NCI-H345 treated with DMSO at 0.1 percent for 48 hours (cell line): ENCODE results near the gene EYA2.
"Not testable (repeated sequence)": the region's sequence is repeated elsewhere in the genome, so short reads cannot be mapped to it uniquely, and the experiment has no call there.

Source experiments
- DNase-seq: peaks from one replicate; lab custom pipeline; 2025; ENCODE audit not compliant: unreplicated experiment; lab: John Stamatoyannopoulos, UW

EYA2 gene

DNA sequence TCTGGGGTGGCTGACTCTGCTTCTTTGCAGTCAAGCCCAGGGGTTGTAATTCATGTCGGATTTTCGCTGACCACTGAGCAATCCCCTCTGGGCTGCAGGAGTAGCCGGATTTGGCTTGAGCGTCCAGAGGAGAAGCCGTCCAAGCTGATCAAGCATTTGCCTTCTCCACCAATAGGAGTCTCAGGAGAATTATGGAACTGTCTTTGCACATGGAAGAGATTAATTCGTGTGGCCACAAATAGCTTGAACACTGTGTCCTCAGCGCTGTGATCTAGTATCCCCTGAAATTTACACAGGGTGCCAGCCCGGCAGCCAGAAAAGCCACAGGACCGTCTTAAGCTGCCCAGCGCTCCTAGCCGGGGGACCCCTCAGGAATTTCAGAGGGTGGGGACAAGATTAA, 37.1 kb downstream of the EYA2 start:
- no peak for DNase-seq

DNA sequence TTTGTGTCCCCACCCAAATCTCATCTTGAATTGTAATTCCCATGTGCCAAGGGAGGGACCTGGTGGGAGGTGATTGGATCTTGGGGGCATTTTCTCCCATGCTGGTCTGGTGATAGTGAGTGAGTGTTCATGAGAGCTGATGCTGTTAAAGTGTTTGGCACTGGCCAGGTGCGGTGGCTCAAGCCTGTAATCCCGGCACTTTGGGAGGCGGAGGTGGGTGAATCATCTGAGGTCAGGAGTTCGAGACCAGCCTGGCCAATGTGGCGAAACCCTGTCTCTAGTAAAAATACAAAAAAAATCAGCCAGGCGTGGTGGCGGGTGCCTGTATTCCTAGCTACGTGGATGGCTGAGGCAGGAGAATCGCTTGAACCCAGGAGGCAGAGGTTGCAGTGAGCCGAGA, 37.8 kb downstream of the EYA2 start:
- not testable (repeated sequence) for DNase-seq

DNA sequence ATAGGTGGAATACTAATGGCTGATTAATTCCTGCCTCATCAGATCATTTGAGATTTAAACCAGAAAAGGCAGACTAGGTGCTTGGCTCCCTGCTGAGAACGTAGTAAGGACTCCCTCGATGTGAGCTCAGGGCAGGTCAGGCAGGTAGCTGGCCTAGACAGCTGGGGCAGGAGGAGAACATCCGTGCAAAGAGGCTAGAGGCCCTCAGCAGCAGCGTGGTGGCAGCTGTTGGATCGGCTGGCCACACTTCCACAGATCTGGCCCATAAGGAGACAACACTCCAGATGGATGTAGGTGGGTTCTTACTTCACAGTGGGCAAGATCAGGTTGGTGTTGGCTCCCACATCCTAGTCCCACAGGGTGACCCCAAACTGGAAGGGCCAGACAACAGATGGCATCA, 38.5 kb downstream of the EYA2 start:
- no peak for DNase-seq

DNA sequence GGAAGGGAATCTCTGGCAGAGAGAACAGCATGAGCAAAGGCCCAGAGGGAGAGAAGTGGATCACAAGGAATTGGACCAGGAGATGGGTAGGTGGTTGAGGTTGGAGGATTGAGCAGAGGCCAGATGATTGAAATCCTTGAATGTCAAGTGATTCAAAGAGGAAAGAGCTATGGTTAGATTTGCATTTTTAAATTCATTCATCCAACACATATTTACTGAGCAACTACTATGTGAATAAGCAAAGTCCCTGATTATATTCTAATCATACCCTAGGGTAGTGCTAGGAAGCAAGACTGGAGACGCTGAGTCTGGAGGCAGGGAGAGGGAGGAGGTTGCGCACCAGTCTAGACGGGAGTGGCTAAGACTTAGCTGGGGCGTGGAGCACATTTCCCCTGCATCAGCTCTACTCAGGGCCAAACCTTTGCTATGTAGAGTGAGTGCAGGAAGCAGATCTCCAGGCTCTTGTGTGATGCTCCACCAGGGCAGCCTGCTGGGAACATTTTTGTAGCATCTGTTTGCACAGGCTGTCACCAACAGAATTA, 40.2 kb downstream of the EYA2 start:
- no peak for DNase-seq

GRCh38 chr20:46935394-46936017, 40.9 kb downstream of the EYA2 start:
- DNase-seq, result no peak

GRCh38 chr20:46936415-46937156, 41.9 kb downstream of the EYA2 start:
- DNase-seq, result no peak

DNA sequence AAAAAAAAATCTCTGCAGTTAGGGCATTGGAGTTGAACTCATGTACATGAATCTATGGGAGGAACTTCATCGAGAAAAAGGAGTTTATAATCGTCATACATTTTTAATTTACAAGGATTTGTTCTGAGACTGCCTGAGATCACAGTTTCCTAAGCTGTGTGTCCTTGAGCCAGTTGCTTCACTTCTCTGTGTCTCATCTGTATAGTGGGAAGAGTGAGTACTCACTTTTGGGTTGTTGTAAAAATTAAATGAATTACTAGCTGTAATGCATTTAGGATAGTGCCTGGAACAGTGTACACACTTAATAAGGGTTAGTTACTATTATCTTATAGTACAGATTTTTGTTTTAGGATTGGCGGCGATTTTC, 42.5 kb downstream of the EYA2 start:
- DNase-seq, result no peak

DNA sequence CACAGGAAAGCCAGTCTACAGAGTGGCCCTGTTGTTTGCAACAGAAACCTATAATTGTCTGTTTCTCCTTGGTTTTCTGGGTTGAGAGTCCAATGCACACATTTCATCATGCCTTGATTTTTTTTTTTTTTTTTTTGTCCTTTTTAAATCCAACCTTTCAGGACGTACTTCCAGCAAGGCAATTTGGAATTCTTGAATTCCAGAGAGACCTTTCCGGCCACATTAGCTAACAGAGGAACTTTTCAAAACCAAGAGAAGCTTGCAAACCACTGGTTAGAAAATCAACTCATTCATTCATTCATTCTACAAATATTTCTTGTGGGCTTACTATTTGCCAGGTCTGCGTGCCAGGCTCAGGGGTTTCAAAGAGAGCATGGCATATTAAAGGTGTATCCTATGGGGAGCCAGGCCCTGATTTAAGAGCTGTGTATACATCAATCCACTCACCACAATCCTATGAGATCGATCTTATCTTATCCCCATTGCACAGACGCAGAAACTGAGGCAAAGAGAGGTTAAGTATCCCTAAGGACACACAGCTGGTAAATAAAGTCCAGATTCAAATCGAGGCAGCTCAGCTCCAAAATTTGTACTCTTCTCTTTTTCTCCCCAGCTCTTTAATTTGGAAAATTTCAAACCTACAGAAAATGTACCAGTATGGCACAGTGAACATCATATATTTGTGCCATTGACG, 43.0 kb downstream of the EYA2 start:
- DNase-seq, result no peak

GRCh38 chr20:46938434-46938833, 43.8 kb downstream of the EYA2 start:
- no peak for DNase-seq

DNA sequence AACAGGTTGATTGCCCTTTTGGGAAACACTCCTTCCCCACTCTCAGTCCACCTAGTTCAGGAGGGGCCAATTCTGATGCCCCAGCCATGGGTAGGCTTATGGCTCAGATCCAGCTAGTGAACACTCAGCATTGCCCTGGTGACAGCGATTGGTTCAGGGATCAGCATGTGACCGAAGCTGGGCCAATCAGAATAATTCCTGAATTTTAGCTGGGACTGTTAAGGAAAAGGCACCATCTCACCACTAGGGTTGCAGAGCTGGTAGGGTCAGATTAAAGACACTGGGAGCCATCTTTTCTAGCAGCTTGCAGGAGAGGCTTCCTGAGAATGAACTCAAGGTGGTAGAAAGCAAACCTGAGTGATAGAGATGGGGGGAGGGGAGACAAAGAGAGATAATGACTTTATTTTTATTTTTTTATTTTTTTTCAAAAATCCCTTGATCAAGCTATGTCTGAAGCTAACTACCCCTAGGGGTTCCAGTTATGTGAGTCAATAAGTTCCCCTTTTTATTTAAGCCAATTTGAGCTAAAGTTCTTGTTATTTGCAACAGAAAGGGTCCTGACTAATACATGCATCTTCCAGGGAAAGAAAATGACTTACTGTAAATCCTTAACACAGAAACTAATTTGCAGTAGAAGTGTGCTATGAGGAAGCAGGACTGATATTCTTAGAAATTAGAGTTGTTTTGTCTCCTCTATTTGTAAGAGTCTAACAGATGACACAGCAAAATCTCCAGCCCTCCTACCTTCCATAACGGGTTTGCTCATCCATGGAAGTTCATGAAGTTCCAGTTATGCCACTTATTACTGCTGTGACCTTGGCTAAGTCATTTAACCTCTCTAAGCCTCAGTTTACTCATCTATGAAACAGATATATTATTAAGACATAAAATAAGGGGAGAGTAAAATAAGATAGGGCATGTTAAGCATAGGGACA, 44.7 kb downstream of the EYA2 start:
- no peak for DNase-seq

GRCh38 chr20:46940616-46941015, 46.0 kb downstream of the EYA2 start:
- no peak for DNase-seq

DNA sequence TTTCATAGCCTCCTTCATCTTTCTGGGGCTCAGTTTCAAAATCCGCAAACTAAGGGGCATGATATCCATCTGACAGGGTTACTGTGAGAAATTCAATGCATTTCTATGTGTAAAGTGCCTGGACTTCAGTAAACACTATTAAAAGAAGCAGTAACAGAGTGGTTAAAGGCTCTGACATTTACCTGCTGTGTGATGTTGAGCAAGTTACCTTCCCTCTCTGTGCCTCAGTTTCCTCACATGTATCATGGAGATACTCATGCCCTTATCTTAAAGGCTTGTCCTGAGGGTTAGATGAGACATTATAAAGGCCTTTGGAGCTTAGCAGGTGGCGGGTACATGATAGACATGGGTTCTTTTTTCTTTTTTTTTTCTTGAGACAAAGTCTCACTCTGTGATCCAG, 46.8 kb downstream of the EYA2 start:
- no peak for DNase-seq

DNA sequence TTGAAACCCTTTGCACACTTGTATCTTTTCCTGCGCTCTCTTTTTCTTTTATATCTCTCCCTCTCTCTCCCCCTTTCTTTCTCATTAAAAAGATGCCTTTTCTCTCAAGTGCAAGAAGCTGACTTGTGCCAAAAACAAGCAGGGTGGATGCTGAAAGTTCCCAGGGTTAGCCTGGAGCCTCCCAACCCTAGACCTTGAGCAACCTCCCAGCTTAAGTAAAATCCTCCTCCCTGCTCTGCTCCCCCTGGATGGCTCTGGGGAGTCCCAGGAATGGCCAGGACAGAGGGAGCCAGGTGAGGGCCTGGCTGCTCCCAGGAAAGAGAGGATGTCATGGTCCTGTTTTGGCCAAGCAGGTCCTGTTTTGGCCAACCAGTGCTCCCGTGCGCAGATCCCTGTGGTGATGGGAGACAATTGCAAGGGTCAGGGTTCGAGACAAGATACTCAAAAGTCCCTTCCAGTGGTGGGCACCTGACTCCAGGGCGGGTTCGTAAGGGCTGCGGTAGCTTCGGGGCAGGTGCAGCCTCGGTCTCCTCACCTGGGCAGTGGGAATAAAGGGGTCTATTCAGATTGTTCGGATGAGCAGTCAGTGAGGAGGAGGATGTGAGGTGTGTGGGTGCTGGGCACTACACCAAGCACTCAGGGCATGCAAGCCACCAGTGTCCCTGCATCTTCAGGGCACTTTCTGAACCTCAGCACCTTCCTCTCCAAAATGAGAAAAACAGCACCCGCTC, 49.4 kb downstream of the EYA2 start:
- no peak for DNase-seq

DNA sequence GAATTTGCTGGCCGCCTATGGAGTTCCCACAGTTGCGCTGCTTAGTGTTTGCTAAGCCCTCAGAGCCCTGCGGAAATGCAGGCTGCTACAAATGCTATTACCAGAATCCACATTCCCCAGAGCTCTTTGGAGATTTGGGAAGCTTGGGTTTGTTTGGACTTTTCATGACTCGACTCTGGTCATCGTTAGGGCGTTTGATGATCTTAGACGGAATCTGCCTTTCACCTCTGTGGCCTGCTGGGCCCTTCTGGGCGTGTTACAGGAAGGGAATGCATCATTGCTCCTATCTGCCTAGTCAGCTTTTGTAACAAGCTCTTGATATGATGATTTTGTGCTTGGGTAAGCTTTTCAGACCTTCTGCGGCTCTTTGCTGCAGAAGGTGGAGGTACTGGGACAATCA, 50.8 kb downstream of the EYA2 start:
- DNase-seq, result no peak

GRCh38 chr20:46946181-46946624, 51.6 kb downstream of the EYA2 start:
- DNase-seq, result no peak

GRCh38 chr20:46946796-46947195, 52.2 kb downstream of the EYA2 start:
- no peak for DNase-seq

- no peak for DNase-seq
Observed at GRCh38 chr20:46948081-46948480, 53.4 kb downstream of the EYA2 start.

- no peak for DNase-seq
Observed at GRCh38 chr20:46951405-46951804, 56.8 kb downstream of the EYA2 start.

- no peak for DNase-seq
Observed at GRCh38 chr20:46951840-46952497, 57.3 kb downstream of the EYA2 start.

DNA sequence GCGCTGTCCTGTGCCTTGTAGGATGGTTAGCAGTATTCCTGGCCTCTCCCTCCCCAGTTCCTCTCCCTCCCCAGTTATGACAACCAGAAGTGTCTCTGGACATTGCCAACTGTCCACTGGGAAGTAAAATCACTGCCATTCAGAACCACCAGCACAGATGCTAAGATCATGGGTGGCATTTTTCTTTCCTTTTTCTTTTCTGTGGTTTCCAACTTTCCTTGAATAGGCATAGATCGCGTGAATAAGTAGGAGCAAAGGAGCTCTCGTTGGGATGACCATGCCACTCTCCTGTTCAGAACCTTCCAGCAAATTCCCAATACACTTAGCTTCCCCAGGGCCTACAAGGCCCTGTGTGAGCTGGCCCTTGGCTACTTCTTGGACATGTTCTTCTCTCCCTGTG, 59.0 kb downstream of the EYA2 start:
- no peak for DNase-seq
